OCI-M1 (cell line): ENCODE measurements around the gene TMEM248.
A peak's percentile ranks its signal among the peaks of the same experiment; 100 is the strongest.
"Not testable (repeated sequence)": the region's sequence is repeated elsewhere in the genome, so short reads cannot be mapped to it uniquely, and the experiment has no call there.

Experiments
- DNase-seq: peaks from one replicate; lab custom pipeline; 2025; lab: John Stamatoyannopoulos, UW

TMEM248 gene

GRCh38 chr7:67000601-67001258, 79.7 kb downstream of the TMEM248 start:
- peak; percentile 62 for DNase-seq

GRCh38 chr7:67004145-67004544, 83.1 kb downstream of the TMEM248 start:
- DNase-seq: not testable (repeated sequence)

- DNase-seq: no peak
Observed at GRCh38 chr7:67006965-67007364, 85.9 kb downstream of the TMEM248 start.
